ENCODE measurements around the gene SSUH2. TPM values are rescaled to one million over a fixed set of nuclear protein-coding genes. Genes with fewer than 3 reads are reported as not detected.

The SSUH2 gene
- total and polyA plus RNA-seq, 9 of the 15 experiments (the other 6 are each of a cell fraction or from before 2014, with no cell fraction given): 0.04 to 0.17 (median 0.04) TPM; not detected in 6

DNA sequence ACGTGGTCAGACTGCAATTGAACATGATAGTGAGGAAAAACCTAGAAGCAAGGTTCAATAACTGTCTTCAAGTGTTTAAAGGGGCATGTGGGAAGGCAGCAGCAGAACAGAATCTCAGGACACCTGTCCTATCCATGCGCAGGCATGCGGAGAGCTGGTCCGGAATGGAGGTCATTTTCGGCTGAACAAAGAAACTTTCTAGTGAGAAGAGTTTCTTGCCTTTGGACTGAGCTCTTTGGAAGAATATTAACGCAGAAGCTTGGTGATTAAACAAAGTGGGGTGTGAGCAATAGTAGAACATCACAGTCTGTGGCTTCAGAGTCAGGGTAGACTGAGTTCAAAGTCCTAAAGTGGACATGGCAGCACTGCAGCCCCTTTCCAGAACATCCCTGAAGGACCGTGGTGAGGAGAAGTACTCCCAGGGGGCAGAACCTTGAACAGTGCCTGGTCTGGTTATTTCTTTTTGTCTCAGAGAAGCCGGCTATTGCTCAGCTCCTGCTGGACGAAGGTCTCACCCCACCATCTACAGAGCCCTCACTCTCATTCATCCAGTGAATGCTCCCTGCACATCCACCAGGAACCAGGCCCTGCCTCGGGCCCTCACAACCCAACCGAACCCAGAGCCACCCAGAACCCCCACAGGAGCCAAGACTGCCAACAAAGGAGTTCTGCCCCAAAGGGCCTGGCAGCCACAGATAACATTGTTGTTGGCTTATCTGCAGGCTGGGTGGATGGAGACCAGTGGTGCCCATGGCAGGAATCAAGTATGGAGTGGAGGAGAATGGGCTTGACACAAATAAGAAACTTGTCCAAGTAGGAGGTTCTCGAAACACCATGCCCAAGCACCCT, 2.8 kb upstream of the SSUH2 start:
- 2% methylated on average over 12 of the region's 12 CpGs for WGBS (ENCODE audit: insufficient coverage, low coverage, missing lambda C conversion rate)
- BruUV-seq (replicated peaks): no TSS peak
- Histone ChIP-seq H3K27ac (ENCODE audit: extremely low read depth, low read depth, low read length) (no peak overlapping the region), H3K36me3 (ENCODE audit: control insufficient read depth, insufficient read depth, low read length) (no peaks in the 10 kb centered on the region), H3K4me3 (no peak overlapping the region), H2AFZ (ENCODE audit: low read depth, low read length) (no peak overlapping the region), H3K4me1 (replicated peaks in 1 of 2; ENCODE audit: control insufficient read depth in 2 of 2, insufficient read depth in 2 of 2, low read length in 2 of 2) (no peaks in the 10 kb centered on the region), H3K79me2 (ENCODE audit: control insufficient read depth, insufficient read depth, low read length) (no peaks in the 10 kb centered on the region), H3K4me2 (ENCODE audit: insufficient read depth, low read length) (no peak overlapping the region), H3K9me3 (replicated peaks; ENCODE audit: control insufficient read depth, insufficient read depth, low read depth, low read length) (no peaks in the 10 kb centered on the region), H3K27me3 (ENCODE audit: control insufficient read depth in 2 of 2, insufficient read depth in 2 of 2, low read length in 2 of 2) (peaks cover 17 to 74% of the 10 kb centered on the region in 2 experiments), H4K20me1 (replicated peaks; ENCODE audit: control insufficient read depth, insufficient read depth, low read length) (0 out of 2 replicates have a peak, but pooled peaks cover 7% of the 10 kb centered on the region), H3K9me1 (ENCODE audit: control insufficient read depth, insufficient read depth, low read length) (no peaks in the 10 kb centered on the region), H3K9ac (ENCODE audit: insufficient read depth in 1 of 2, low read depth in 2 of 2, low read length in 2 of 2) (no peak overlapping the region)
- intact Hi-C loops (cut with micrococcal nuclease): no loop called here
- no peak for ATAC-seq
- no peak for DNase-seq (ENCODE audit: extremely low read depth in 1 of 4, low spot score in 3 of 4)
- ChIA-PET CTCF (ENCODE audit: low intra/inter-chr PET ratio) (no interaction called here), POLR2A (interaction anchor here (0.7 kb wide), 2 partner anchors 15 to 52 kb away, joined by 3 read pairs; no protein-coding TSS in a partner anchor)
- no peak for FAIRE-seq
- in situ Hi-C loops (cut with MboI): no loop called here
- TF ChIP-seq RBM14 (IDR thresholded peaks at IDR 0.05; ENCODE audit: borderline replicate concordance, insufficient read depth, low read depth, low read length) (no peak), TAF9B (IDR thresholded peaks at IDR 0.05; ENCODE audit: partially characterized antibody) (no peak), ZBTB1 (CRISPR knock-in tag; IDR thresholded peaks at IDR 0.05; ENCODE audit: borderline replicate concordance, low read depth) (no peak), ZNF24 (IDR thresholded peaks at IDR 0.05) (no peak), MTF1 (CRISPR knock-in tag; IDR thresholded peaks at IDR 0.05; ENCODE audit: borderline replicate concordance) (no peak), NCOR1 (IDR thresholded peaks at IDR 0.05) (no peak), RBM34 (IDR thresholded peaks at IDR 0.05; ENCODE audit: borderline replicate concordance, insufficient read depth, low read length) (no peak), HSF4 (CRISPR knock-in tag; IDR thresholded peaks at IDR 0.05; ENCODE audit: borderline replicate concordance) (no peak), XRCC4 (IDR thresholded peaks at IDR 0.05; ENCODE audit: extremely low read depth, insufficient read depth, insufficient read length) (no peak)
- TF ChIP-seq, protein P1, sequence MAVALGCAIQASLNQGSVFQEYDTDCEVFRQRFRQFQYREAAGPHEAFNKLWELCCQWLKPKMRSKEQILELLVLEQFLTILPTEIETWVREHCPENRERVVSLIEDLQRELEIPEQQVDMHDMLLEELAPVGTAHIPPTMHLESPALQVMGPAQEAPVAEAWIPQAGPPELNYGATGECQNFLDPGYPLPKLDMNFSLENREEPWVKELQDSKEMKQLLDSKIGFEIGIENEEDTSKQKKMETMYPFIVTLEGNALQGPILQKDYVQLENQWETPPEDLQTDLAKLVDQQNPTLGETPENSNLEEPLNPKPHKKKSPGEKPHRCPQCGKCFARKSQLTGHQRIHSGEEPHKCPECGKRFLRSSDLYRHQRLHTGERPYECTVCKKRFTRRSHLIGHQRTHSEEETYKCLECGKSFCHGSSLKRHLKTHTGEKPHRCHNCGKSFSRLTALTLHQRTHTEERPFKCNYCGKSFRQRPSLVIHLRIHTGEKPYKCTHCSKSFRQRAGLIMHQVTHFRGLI (CRISPR knock-in tag; IDR thresholded peaks at IDR 0.05): no peak
- TF ChIP-seq, protein P2, sequence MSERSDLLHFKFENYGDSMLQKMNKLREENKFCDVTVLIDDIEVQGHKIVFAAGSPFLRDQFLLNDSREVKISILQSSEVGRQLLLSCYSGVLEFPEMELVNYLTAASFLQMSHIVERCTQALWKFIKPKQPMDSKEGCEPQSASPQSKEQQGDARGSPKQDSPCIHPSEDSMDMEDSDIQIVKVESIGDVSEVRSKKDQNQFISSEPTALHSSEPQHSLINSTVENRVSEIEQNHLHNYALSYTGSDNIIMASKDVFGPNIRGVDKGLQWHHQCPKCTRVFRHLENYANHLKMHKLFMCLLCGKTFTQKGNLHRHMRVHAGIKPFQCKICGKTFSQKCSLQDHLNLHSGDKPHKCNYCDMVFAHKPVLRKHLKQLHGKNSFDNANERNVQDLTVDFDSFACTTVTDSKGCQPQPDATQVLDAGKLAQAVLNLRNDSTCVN (CRISPR knock-in tag; IDR thresholded peaks at IDR 0.05): no peak
- TF ChIP-seq, protein P3, sequence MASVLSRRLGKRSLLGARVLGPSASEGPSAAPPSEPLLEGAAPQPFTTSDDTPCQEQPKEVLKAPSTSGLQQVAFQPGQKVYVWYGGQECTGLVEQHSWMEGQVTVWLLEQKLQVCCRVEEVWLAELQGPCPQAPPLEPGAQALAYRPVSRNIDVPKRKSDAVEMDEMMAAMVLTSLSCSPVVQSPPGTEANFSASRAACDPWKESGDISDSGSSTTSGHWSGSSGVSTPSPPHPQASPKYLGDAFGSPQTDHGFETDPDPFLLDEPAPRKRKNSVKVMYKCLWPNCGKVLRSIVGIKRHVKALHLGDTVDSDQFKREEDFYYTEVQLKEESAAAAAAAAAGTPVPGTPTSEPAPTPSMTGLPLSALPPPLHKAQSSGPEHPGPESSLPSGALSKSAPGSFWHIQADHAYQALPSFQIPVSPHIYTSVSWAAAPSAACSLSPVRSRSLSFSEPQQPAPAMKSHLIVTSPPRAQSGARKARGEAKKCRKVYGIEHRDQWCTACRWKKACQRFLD (CRISPR knock-in tag; IDR thresholded peaks at IDR 0.05): no peak

Data from K562 (cell line).